ENCODE measurements around the gene MAPK8IP3. TPM values are rescaled to one million over a fixed set of nuclear protein-coding genes. Genes with fewer than 3 reads are reported as not detected.

The MAPK8IP3 gene
- total and polyA plus RNA-seq, 9 of the 15 experiments (the other 6 are each of a cell fraction or from before 2014, with no cell fraction given) = 0.17 to 58.7 (median 16.7) TPM

DNA sequence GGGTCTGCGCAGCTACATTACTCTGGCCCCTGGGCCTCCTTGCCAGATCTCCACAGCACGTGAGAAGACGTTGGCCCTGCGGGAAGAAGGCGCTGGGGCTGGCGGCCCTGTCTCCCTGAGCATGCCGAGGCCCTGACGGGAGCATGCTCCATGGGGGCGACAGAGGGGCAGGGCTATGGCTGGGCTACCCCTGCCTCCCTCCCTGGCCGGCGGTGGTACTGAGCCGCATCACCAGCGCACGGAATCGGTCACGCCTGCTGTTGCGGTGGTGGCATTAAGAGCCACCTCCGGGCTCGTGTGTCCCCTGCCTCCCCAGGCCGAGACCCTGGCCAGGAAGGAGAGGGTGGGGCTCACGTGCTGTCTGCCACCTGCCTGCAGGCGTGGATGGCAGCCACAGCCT, 28.1 kb downstream of the MAPK8IP3 start:
- 95% methylated on average over 19 of the region's 22 CpGs for WGBS (ENCODE audit: insufficient coverage, low coverage, missing lambda C conversion rate)
- Histone ChIP-seq H2AFZ (ENCODE audit: low read depth, low read length) (no peak overlapping the region), H3K27me3 (ENCODE audit: control insufficient read depth in 2 of 2, insufficient read depth in 2 of 2, low read length in 2 of 2) (no peaks in the 10 kb centered on the region), H3K9me3 (replicated peaks; ENCODE audit: control insufficient read depth, insufficient read depth, low read depth, low read length) (peaks cover 30% of the 10 kb centered on the region), H3K4me2 (ENCODE audit: insufficient read depth, low read length) (no peak overlapping the region), H3K4me3 (no peak overlapping the region), H3K79me2 (ENCODE audit: control insufficient read depth, insufficient read depth, low read length) (no peaks in the 10 kb centered on the region), H4K20me1 (replicated peaks; ENCODE audit: control insufficient read depth, insufficient read depth, low read length) (no peaks in the 10 kb centered on the region), H3K9me1 (ENCODE audit: control insufficient read depth, insufficient read depth, low read length) (no peaks in the 10 kb centered on the region), H3K36me3 (ENCODE audit: control insufficient read depth, insufficient read depth, low read length) (peaks cover 44% of the 10 kb centered on the region; the same call in 2 of the 3 replicates), H3K27ac (ENCODE audit: extremely low read depth, low read depth, low read length) (no peak overlapping the region), H3K4me1 (replicated peaks in 1 of 2; ENCODE audit: control insufficient read depth in 2 of 2, insufficient read depth in 2 of 2, low read length in 2 of 2) (peaks cover 0 to 33% of the 10 kb centered on the region in 2 experiments; a peak in 2 of 5 replicates), H3K9ac (ENCODE audit: insufficient read depth in 1 of 2, low read depth in 2 of 2, low read length in 2 of 2) (no peak overlapping the region)
- TF ChIP-seq, protein P1, sequence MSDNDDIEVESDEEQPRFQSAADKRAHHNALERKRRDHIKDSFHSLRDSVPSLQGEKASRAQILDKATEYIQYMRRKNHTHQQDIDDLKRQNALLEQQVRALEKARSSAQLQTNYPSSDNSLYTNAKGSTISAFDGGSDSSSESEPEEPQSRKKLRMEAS (CRISPR knock-in tag; IDR thresholded peaks at IDR 0.05) = peak; percentile 14; the same call in 1 of the 2 replicates
- no peak for TF ChIP-seq SNRNP70 (optimal IDR thresholded peaks at IDR 0.05; ENCODE audit: low read depth, low read length)
- BruUV-seq (replicated peaks) = no TSS peak
- ATAC-seq (no peak), DNase-seq (ENCODE audit: extremely low read depth in 1 of 4, low spot score in 3 of 4) (no peak), FAIRE-seq (no peak)
- CTCF ChIA-PET (ENCODE audit: low intra/inter-chr PET ratio) = no interaction called here
- POLR2A ChIA-PET = interaction anchor here (0.9 kb wide), 1 partner anchor 9 kb away, joined by 4 read pairs; no protein-coding TSS in a partner anchor
- intact Hi-C loops (cut with micrococcal nuclease) (no loop called here), in situ Hi-C loops (cut with MboI) (no loop called here)

DNA sequence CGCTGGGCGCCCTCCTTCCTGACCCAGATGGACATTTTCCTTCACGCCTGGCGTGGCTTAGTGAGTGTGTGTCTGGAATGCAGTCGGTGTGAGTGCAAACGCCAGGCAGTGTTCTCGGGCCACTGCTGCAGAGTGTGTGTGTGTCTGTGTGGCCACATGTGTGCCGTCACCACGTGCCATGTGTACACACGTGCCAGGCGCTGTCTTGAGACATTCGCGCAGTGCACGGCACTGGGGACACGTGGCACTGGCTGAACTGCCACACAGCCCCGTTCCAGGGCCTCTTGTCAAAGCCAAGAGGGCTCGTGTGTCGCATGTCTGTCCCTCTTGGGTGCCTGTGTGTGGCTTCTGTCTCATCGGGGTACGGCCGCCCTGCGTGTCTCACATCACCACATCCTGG, 28.8 kb downstream of the MAPK8IP3 start:
- Histone ChIP-seq H3K27ac (ENCODE audit: extremely low read depth, low read depth, low read length) (no peak overlapping the region), H3K9ac (ENCODE audit: insufficient read depth in 1 of 2, low read depth in 2 of 2, low read length in 2 of 2) (no peak overlapping the region), H3K79me2 (ENCODE audit: control insufficient read depth, insufficient read depth, low read length) (no peaks in the 10 kb centered on the region), H3K9me3 (replicated peaks; ENCODE audit: control insufficient read depth, insufficient read depth, low read depth, low read length) (peaks cover 36% of the 10 kb centered on the region), H4K20me1 (replicated peaks; ENCODE audit: control insufficient read depth, insufficient read depth, low read length) (no peaks in the 10 kb centered on the region), H3K4me2 (ENCODE audit: insufficient read depth, low read length) (no peak overlapping the region), H2AFZ (ENCODE audit: low read depth, low read length) (no peak overlapping the region), H3K27me3 (ENCODE audit: control insufficient read depth in 2 of 2, insufficient read depth in 2 of 2, low read length in 2 of 2) (no peaks in the 10 kb centered on the region), H3K36me3 (ENCODE audit: control insufficient read depth, insufficient read depth, low read length) (peaks cover 38% of the 10 kb centered on the region; the same call in 2 of the 3 replicates), H3K9me1 (ENCODE audit: control insufficient read depth, insufficient read depth, low read length) (no peaks in the 10 kb centered on the region), H3K4me1 (replicated peaks in 1 of 2; ENCODE audit: control insufficient read depth in 2 of 2, insufficient read depth in 2 of 2, low read length in 2 of 2) (peaks cover 0 to 39% of the 10 kb centered on the region in 2 experiments; a peak in 2 of 5 replicates), H3K4me3 (no peak overlapping the region)
- in situ Hi-C loops (cut with MboI) (no loop called here), intact Hi-C loops (cut with micrococcal nuclease) (no loop called here)
- 93% methylated on average over 19 of the region's 22 CpGs for WGBS (ENCODE audit: insufficient coverage, low coverage, missing lambda C conversion rate)
- FAIRE-seq (no peak), ATAC-seq (no peak), DNase-seq (ENCODE audit: extremely low read depth in 1 of 4, low spot score in 3 of 4) (no peak)
- ChIA-PET CTCF (ENCODE audit: low intra/inter-chr PET ratio) (no interaction called here), POLR2A (no interaction called here)
- no TSS peak for BruUV-seq (replicated peaks)
- TF ChIP-seq TFAM (CRISPR knock-in tag; conservative IDR thresholded peaks at IDR 0.05) (no peak), MEF2A (IDR thresholded peaks at IDR 0.05; ENCODE audit: control insufficient read depth, low read depth, low read length) (no peak), POLR2B (IDR thresholded peaks at IDR 0.05; ENCODE audit: low read depth, partially characterized antibody) (no peak), DDX20 (tag; IDR thresholded peaks at IDR 0.05; ENCODE audit: low read depth) (no peak), ZZZ3 (IDR thresholded peaks at IDR 0.05) (no peak), ZNF707 (CRISPR knock-in tag; conservative IDR thresholded peaks at IDR 0.05) (no peak), HNRNPK (IDR thresholded peaks at IDR 0.05; ENCODE audit: low read depth, low read length, poor library complexity, severe bottlenecking) (no peak), HDAC2 (IDR thresholded peaks at IDR 0.05) (no peak), RUNX1 (IDR thresholded peaks at IDR 0.05; ENCODE audit: low read depth) (no peak), ZNF263 (CRISPR knock-in tag; IDR thresholded peaks at IDR 0.05; ENCODE audit: borderline replicate concordance) (no peak), CREM (IDR thresholded peaks at IDR 0.05; ENCODE audit: low read depth) (no peak), MTA3 (IDR thresholded peaks at IDR 0.05; ENCODE audit: borderline replicate concordance) (no peak)
- TF ChIP-seq, protein P2, sequence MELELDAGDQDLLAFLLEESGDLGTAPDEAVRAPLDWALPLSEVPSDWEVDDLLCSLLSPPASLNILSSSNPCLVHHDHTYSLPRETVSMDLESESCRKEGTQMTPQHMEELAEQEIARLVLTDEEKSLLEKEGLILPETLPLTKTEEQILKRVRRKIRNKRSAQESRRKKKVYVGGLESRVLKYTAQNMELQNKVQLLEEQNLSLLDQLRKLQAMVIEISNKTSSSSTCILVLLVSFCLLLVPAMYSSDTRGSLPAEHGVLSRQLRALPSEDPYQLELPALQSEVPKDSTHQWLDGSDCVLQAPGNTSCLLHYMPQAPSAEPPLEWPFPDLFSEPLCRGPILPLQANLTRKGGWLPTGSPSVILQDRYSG (tag; conservative IDR thresholded peaks at IDR 0.05; ENCODE audit: low read depth) = no peak
